ENCODE results near the gene FBN2. TPM values are rescaled to one million over a fixed set of nuclear protein-coding genes. Genes with fewer than 3 reads are reported as not detected.

FBN2 gene
- total RNA-seq, 1 donor from 2014 or later = 0.11 TPM

DNA sequence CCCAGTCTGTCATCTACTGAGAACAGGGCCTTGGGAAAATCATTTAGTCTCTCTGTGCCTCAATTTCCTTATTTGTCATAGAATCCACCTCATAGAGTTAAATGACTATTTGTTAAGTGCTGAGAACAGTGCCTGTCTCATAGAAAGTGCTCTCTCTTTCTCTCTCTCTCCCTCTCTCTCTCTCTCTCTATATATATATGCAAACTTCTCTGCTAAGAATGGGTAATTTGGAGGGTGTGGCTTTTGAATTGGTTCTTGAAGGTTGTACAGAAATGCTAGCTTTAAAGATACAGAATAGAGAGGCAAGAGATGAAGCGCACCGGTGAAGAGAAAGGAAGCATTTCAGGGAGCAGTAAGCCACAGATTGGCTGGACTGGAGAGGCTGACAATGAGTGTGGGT, 197.4 kb downstream of the FBN2 start:
- intact Hi-C loops (cut with DNase I) = no loop called here
- Histone ChIP-seq H3K4me3 (no peak overlapping the region), H3K4me1 (no peaks in the 10 kb centered on the region), H3K27ac (no peak overlapping the region), H3K9me3 (no peaks in the 10 kb centered on the region), H3K27me3 (no peaks in the 10 kb centered on the region), H3K36me3 (no peaks in the 10 kb centered on the region)
- DNase-seq (ENCODE audit: low spot score in 2 of 2) = no peak
- no peak for TF ChIP-seq CTCF (IDR thresholded peaks at IDR 0.05)

- no peaks in the 10 kb centered on the region for H3K9me3 ChIP-seq
- no peaks in the 10 kb centered on the region for H3K4me1 ChIP-seq
- H3K4me3 ChIP-seq = no peak overlapping the region
- H3K36me3 ChIP-seq = no peaks in the 10 kb centered on the region
- no peak overlapping the region for H3K27ac ChIP-seq
- TF ChIP-seq CTCF (IDR thresholded peaks at IDR 0.05) = no peak
- no peaks in the 10 kb centered on the region for H3K27me3 ChIP-seq
- DNase-seq (ENCODE audit: low spot score in 2 of 2) = no peak
- intact Hi-C loops (cut with DNase I) = no loop called here
These were observed 198.5 kb downstream of the FBN2 start for GRCh38 chr5:128339585-128339984.

GRCh38 chr5:128338649-128339048, 199.4 kb downstream of the FBN2 start:
- Histone ChIP-seq H3K9me3 (no peaks in the 10 kb centered on the region), H3K4me3 (no peak overlapping the region), H3K27ac (no peak overlapping the region), H3K4me1 (no peaks in the 10 kb centered on the region), H3K27me3 (no peaks in the 10 kb centered on the region), H3K36me3 (no peaks in the 10 kb centered on the region)
- TF ChIP-seq CTCF (IDR thresholded peaks at IDR 0.05) = no peak
- intact Hi-C loops (cut with DNase I) = no loop called here
- DNase-seq (ENCODE audit: low spot score in 2 of 2) = no peak

GRCh38 chr5:128335339-128335738, 202.7 kb downstream of the FBN2 start:
- no peak for DNase-seq (ENCODE audit: low spot score in 2 of 2)
- Histone ChIP-seq H3K27me3 (no peaks in the 10 kb centered on the region), H3K27ac (no peak overlapping the region), H3K4me3 (no peak overlapping the region), H3K9me3 (no peaks in the 10 kb centered on the region), H3K36me3 (no peaks in the 10 kb centered on the region), H3K4me1 (no peaks in the 10 kb centered on the region)
- intact Hi-C loops (cut with DNase I) = no loop called here
- no peak for TF ChIP-seq CTCF (IDR thresholded peaks at IDR 0.05)

DNA sequence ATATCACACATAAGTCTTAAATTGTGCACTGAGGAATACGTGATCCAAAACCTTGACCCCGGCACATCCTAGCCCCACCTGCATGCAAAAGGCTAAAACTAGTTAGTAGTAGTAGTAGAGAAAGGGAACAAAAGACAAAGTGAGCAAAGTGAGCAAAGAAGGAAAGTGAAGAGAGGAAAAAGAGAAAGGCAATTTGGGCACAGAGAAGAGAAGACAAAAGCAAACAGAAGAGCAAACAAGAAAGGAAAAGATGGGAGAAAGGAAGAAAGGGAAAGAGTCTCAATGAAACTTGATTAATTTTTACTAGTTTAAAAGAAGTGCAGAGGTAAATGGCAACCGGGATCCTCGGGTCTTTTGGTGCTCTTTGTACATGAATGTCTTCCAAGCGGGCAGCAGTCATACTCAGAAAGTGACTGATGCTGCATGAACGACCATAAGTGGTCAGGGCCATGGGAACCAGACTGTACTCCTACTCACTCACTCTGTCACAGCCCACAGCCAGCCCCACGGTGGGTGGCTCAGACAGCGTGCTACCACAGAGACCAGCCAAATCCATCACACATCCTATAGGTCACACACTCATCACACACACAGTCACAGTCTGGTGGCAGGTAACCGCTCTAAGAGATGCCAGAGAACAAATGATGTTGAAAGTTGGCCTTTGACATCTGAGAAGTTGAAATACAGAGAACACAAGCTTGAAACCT, 203.9 kb downstream of the FBN2 start:
- no peak for DNase-seq (ENCODE audit: low spot score in 2 of 2)
- H3K36me3 ChIP-seq = no peaks in the 10 kb centered on the region
- no peak overlapping the region for H3K27ac ChIP-seq
- intact Hi-C loops (cut with DNase I) = no loop called here
- no peaks in the 10 kb centered on the region for H3K9me3 ChIP-seq
- no peaks in the 10 kb centered on the region for H3K27me3 ChIP-seq
- H3K4me1 ChIP-seq = no peaks in the 10 kb centered on the region
- H3K4me3 ChIP-seq = no peak overlapping the region
- TF ChIP-seq CTCF (IDR thresholded peaks at IDR 0.05) = no peak

GRCh38 chr5:128331261-128331660, 206.8 kb downstream of the FBN2 start:
- H3K4me1 ChIP-seq = no peaks in the 10 kb centered on the region
- no peak for TF ChIP-seq CTCF (IDR thresholded peaks at IDR 0.05)
- intact Hi-C loops (cut with DNase I) = no loop called here
- H3K4me3 ChIP-seq = no peak overlapping the region
- no peaks in the 10 kb centered on the region for H3K27me3 ChIP-seq
- no peak for DNase-seq (ENCODE audit: low spot score in 2 of 2)
- no peaks in the 10 kb centered on the region for H3K36me3 ChIP-seq
- H3K27ac ChIP-seq = no peak overlapping the region
- no peaks in the 10 kb centered on the region for H3K9me3 ChIP-seq

Data from ascending aorta (tissue), 2 donors.